Uterus (tissue), 4 donors: Measurements from ENCODE around the gene THAP11. TPM values are rescaled to one million over a fixed set of nuclear protein-coding genes. Genes with fewer than 3 reads are reported as not detected.

ENCODE experiments used
- DNase-seq, 2 donors: peaks; one replicate each; pipeline ENCODE4 v3.0.0-alpha.2; 2019 to 2020
- H3K27ac ChIP-seq, 2 donors: fragments of 200-600 bp; sonication (generic); 1 replicate in 1 of 2; 2 replicates in 1 of 2; pipeline ENCODE4 v1.5.1; 2016 to 2018
- H3K27me3 ChIP-seq, 2 donors: fragments of 200-600 bp; sonication (generic); one replicate each; pipeline ENCODE4 v1.5.1; 2018 to 2019; ENCODE audit warnings: control low read depth in 1 of 2
- H3K36me3 ChIP-seq, 2 donors: fragments of 200-600 bp; sonication (generic); one replicate each; pipeline ENCODE4 v1.5.1; 2019; ENCODE audit warnings: control low read depth in 1 of 2
- H3K4me1 ChIP-seq, 2 donors: fragments of 200-600 bp; sonication (generic); one replicate each; pipeline ENCODE4 v1.5.1; 2018 to 2019; ENCODE audit warnings: control low read depth in 1 of 2
- H3K4me3 ChIP-seq, 2 donors: fragments of 200-600 bp; sonication (generic); 1 replicate in 1 of 2; 2 replicates in 1 of 2; pipeline ENCODE4 v1.5.1; 2018 to 2019; ENCODE audit warnings: mild to moderate bottlenecking in 1 of 2
- H3K9me3 ChIP-seq, 2 donors: fragments of 200-600 bp; sonication (generic); one replicate each; pipeline ENCODE4 v1.5.1; 2019; ENCODE audit warnings: control low read depth in 1 of 2
- POLR2A ChIP-seq, 2 donors: fragments of 450-650 bp; IDR thresholded peaks; one replicate each; pipeline ENCODE4 v1.6.1; 2016; ENCODE audit warnings: antibody characterized with exemption in 2 of 2, mild to moderate bottlenecking in 1 of 2, moderate library complexity in 1 of 2
- intact Hi-C: fragments of 100-400 bp; cut with DNase I; formaldehyde crosslinking; loops from one replicate; pipeline ENCODE4 v1.15.1; 2023; ENCODE audit warnings: low total_unique reads
- total RNA-seq, 4 donors: library from RNA; depleted of rRNA in 3 of 4; stranded (reverse); fragments of >200 nt in 3 of 4; gene quantifications; one replicate each; pipeline versions ENCODE4 v1.1.0 to v1.2.4, GENCODE V29; 2014 to 2023
- TF ChIP-seq, protein P1 (sequence below), 4 experiments: fragments of 200-600 bp in 2 of 4; fragments of 450-650 bp in 2 of 4; sonication (generic) in 2 of 4; IDR thresholded peaks; one replicate each; pipeline ENCODE4 v1.5.1; 2016 to 2019; ENCODE audit warnings: antibody characterized with exemption in 4 of 4, mild to moderate bottlenecking in 2 of 4, moderate library complexity in 1 of 4
- donor health status: DM: yes; HTN: yes; CAD: no.

Gene THAP11
- total RNA-seq, 4 donors from 2014 or later: 43.3 to 105 (median 57.6) TPM

DNA sequence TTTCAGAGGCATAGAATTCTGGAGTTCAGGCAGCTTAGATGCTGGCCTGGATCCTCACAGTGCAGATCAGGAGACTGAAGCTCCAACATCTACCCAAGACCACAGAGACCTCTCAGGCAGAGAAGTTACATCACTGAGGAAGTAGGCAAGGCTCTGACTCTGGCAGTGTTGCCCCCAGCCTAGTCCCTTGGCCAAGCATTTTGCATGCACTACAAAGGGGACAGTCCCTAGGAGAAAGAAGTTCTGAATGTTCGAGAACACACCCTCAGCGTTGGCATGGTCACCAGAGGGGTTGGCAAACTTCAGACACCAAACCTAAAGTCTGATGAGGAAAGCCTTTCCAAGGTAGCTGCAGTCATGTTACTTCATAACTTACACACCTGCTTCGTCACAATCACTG, 38.2 kb upstream of the THAP11 start:
- intact Hi-C loops: no loop called here

DNA sequence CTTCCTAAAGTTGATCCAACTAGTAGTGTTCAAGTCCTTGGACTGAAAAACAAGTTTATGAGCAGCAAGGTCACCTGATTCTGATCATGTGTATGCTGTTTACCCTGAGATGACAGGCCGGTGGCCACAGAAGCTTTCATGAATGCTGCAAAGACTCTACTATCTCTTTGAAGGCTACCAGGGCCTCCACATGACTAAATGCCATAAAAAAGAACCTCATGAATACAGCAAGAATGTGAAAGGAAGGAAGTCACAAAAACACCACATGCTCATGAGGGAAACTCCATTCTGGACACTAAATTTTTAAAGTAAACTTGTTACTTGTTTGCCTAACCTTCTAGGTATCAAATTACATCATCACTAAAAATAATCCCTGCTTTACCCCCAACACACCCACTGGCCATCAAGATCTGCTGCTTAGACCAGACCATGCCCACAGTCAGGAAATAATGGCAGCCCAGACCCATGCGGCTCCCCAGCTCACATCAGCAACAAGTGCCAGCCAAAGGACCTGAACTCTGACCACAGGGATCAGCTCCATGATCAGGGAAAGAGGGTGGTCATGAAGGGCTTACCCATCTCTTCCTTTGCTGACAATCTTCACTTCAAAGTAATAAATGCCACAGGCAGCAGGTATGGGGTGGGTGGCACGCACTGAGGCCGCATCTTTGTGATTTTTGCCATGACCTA, 37.1 kb upstream of the THAP11 start:
- Histone ChIP-seq H3K4me1 (no peaks in the 10 kb centered on the region), H3K27me3 (no peaks in the 10 kb centered on the region), H3K27ac (no peak overlapping the region), H3K4me3 (peak overlapping the region in 1 of 2 donors; percentile 89), H3K9me3 (no peaks in the 10 kb centered on the region), H3K36me3 (no peaks in the 10 kb centered on the region)
- DNase-seq: no peak
- intact Hi-C loops: no loop called here
- TF ChIP-seq POLR2A (IDR thresholded peaks at IDR 0.05): no peak
- TF ChIP-seq, protein P1, sequence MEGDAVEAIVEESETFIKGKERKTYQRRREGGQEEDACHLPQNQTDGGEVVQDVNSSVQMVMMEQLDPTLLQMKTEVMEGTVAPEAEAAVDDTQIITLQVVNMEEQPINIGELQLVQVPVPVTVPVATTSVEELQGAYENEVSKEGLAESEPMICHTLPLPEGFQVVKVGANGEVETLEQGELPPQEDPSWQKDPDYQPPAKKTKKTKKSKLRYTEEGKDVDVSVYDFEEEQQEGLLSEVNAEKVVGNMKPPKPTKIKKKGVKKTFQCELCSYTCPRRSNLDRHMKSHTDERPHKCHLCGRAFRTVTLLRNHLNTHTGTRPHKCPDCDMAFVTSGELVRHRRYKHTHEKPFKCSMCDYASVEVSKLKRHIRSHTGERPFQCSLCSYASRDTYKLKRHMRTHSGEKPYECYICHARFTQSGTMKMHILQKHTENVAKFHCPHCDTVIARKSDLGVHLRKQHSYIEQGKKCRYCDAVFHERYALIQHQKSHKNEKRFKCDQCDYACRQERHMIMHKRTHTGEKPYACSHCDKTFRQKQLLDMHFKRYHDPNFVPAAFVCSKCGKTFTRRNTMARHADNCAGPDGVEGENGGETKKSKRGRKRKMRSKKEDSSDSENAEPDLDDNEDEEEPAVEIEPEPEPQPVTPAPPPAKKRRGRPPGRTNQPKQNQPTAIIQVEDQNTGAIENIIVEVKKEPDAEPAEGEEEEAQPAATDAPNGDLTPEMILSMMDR (IDR thresholded peaks at IDR 0.05): no peak

More for the DNA sequence above, 38.2 kb upstream of the THAP11 start:
- no peaks in the 10 kb centered on the region for H3K27me3 ChIP-seq
- no peak overlapping the region for H3K27ac ChIP-seq
- no peak overlapping the region for H3K4me3 ChIP-seq
- no peak for DNase-seq
- H3K36me3 ChIP-seq: no peaks in the 10 kb centered on the region
- H3K4me1 ChIP-seq: no peaks in the 10 kb centered on the region
- TF ChIP-seq, protein P1 (IDR thresholded peaks at IDR 0.05): no peak
- no peak for TF ChIP-seq POLR2A (IDR thresholded peaks at IDR 0.05)
- H3K9me3 ChIP-seq: no peaks in the 10 kb centered on the region

DNA sequence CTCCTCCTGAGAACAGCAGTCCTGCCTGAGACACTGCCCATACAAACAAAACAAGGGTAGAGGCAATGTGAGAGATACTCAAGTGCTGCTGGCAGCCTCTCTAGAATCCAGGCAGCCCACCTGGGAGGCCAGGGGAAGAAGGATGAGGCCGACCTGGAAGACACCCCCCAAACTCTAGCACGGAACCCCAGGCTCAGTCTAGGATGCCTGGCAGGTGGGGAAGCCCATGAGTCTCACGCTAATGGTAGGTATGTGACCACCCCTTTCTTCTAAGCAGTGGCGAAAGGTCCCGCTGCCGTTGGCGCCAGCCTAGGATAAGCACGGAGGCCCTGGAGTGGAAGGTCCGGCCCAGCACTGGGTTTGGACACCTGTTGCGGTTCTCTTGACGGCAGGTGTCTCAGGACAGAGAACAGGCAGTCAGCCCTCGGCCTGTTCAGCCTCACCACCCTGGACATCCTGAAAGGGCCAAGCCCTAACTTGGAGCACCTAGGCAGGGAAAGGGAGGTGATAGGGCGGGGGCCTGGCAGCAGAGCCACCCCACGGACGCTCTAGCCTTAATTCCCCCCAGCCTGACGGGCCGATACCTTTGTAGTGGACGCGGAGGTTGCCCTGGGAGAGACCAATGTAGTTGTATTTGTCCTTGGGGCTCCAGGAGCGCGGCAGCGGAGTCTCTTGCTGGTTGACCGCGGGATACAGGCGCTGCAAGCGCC, 36.2 kb upstream of the THAP11 start:
- TF ChIP-seq, protein P1 (IDR thresholded peaks at IDR 0.05): no peak
- TF ChIP-seq POLR2A (IDR thresholded peaks at IDR 0.05): no peak
- Histone ChIP-seq H3K9me3 (no peaks in the 10 kb centered on the region), H3K27ac (peak overlapping the region; percentile 79 to 87), H3K27me3 (no peaks in the 10 kb centered on the region), H3K4me1 (no peaks in the 10 kb centered on the region), H3K36me3 (no peaks in the 10 kb centered on the region), H3K4me3 (peak overlapping the region; percentile 83 to 89)
- intact Hi-C loops: no loop called here
- peak in 1 of 2 donors; percentile 25 for DNase-seq

DNA sequence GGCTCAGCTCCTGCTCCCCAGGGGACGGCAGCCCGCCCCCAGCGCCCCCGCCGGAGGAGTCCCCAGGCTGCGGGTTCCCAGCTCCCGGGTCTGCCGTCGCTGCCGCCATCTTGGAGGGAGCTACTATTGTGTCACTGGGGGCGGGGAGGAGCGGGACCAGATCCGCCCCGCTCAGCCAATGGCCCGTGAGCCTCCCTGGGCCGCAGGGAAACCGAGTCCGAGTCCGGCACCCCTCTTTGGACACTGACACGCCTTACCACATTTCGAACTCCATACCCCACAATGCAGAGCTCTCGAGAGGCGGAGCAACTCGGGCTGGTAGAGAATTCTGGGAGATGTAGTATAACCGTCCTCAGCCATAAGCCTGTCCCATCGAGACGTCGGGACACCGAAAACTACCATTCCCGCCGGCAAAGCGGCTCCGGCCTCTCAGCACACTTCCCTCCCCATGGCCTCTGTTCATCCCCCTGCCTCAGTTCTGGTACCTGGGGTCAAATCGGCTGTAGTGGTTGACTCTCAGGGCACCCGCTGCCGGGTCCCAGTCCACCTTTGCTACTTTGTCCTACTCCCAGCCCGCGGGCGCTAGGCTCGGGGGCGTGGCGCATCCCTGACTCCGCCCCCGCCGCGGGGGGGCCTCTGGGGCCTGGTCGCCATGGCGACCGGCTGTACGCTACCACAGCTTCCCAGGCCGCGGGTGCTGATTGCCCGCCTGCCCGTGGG, 35.5 kb upstream of the THAP11 start, which contains the start of the genes RANBP10 and TSNAXIP1:
Gene RANBP10 (minus strand): TSS at position 133 of the 720 bp plus-strand sequence. CDS start 24 bp downstream, at position 109.
Gene TSNAXIP1 (plus strand): TSS at position 462 of the 720 bp plus-strand sequence. CDS start 261 bp downstream, outside the sequence.
- intact Hi-C loops: no loop called here
- no peaks in the 10 kb centered on the region for H3K36me3 ChIP-seq
- H3K4me1 ChIP-seq: no peaks in the 10 kb centered on the region
- no peaks in the 10 kb centered on the region for H3K9me3 ChIP-seq
- peak; percentile 80 to 87 for TF ChIP-seq POLR2A (IDR thresholded peaks at IDR 0.05)
- TF ChIP-seq, protein P1 (IDR thresholded peaks at IDR 0.05): no peak
- H3K4me3 ChIP-seq: peak within 1 kb of the TSS; percentile 83 to 89
- DNase-seq: peak; percentile 96 to 98
- H3K27me3 ChIP-seq: no peaks in the 10 kb centered on the region
- H3K27ac ChIP-seq: peak within 1 kb of the TSS; percentile 79 to 87
